T-helper 2 cell (primary cell): ENCODE results near the gene TMEM94.

Experiments used
- DNase-seq, 5 experiments: peaks; one replicate each; pipeline versions ENCODE4 v3.0.0 to v3.0.0-alpha.2; 2012 to 2022

Gene TMEM94

DNA sequence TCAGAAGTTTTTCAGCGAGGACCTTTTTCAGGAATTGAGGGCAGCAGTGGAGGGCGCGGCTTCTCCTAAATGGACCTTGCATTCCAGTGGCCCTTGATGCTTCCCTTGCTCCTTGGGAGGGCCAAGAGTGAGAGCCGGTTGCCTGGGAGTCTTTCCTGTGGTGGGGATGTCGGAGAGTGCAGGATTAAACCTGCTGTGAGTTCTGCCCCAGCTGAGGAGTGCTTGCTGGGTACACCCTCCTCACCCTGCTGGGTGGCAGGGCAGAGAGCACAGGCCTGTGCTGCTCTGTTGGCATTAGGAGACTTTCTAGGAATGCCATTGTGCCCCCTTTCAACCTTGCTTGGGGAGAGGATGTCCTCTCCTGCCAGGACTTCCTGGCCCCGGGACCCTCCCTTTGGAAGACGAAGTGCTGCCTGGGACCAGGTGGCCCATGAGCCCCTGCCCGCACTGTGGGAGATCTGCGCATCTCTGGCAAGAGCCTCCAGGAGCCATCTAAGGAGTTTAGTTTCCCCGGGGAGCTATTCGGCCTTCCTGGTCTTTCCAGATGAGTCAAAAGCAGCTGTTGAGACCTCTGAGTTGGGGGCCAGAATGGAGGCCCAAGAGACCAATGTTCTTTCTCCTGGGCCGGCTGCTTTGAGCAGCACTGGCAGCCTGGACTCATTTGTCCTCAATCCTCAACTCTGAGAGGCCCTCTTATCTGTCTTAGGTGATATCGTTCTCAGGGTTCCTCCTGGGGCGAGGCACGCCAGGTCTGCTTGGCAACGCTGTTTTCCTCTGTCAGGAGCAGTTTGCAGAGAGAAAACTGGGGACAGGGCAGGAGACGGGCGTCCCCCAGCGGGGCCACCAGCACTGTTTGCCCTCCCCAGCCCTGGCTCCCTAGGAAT lies 74.6 kb downstream of the TMEM94 start:
- DNase-seq = no peak

DNA sequence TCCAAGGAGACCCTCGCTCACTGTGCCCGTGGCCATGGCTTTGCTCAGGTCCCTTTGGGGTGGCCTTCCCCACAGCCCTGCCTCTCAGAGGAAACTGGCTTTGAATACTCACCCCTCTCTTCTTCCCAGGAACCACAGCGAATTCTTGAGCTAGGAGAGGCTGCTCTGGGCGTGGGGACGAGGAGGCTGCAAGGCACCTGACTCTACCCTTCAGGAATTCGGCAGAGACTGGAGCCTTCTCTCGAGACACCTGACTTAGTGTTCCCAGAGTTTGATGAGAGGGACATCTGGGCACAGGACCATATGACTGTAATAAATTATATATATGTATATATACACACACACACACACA lies 75.3 kb downstream of the TMEM94 start:
- no peak for DNase-seq

GRCh38 chr17:75535119-75535537 lies 78.7 kb downstream of the TMEM94 start:
- DNase-seq = peak in 4 of 5 experiments; percentile 19 to 94 (median 47)

- no peak for DNase-seq
These were observed 79.4 kb downstream of the TMEM94 start for GRCh38 chr17:75535871-75536270.

GRCh38 chr17:75536366-75536765 lies 79.9 kb downstream of the TMEM94 start:
- no peak for DNase-seq

DNA sequence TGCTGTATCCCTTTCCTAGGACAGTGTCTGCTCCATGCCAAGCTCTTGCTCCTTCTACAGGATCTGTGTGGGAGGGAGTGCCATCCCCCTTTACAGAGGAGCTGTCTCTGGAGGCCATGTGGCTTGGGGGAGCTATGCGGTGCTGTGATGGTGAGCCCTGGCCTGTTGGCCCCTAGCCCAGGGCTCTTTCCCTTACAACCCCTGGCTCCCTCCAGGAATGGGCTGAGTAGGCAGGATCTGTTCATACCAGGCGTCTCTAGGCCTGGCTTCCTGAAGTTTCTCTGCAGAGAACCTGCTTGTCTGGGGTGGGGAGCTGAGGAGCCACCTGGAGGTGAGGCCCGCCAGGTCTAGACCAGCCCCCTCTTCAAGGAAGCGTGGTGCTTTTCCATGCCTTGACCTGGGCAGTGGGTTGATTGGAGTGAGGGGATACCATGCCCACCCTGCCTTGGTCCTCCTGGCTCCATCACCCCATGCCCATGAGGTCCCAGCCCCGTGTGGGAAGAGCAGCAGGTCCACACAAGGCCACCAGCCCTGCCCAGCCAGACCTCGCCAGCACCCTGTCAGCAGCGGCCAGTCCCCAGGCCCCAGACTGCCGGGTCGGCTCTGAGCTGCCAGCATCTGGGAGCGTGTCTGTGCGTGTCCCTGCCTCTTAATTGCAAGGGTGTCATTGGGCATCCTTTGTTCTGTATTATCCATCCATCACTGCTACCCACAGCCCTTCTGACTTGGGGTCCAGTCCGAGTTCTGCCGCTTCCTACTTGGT lies 83.7 kb downstream of the TMEM94 start:
- no peak for DNase-seq

DNA sequence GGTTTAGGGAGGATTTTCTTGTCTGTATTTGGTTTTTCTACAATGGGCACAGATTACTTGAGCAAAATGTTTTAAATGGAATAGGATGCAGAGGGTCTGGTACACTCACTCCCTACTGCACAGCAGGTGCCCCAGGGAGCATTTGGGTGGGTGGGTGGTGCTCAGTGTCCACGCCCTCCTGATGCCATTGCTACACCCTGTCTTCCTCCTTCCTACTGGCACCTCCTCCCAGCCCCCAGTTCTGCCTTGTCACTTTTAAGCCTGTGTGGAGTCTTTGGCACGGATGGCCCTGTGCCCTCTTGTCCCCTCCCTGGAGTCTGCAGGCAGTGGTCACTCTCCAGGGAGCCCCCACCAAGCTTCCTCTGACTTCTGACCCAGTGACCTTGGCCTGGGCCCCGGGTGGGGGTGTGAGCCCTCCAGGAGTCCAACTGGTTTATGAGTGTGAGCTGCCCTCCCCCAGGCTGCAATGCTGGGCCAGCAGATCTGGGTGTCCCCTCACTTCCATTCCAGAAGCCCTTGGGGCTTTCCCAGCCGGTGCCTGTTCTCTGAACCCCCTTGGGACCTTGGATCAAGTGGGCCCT lies 84.6 kb downstream of the TMEM94 start:
- no peak for DNase-seq

DNA sequence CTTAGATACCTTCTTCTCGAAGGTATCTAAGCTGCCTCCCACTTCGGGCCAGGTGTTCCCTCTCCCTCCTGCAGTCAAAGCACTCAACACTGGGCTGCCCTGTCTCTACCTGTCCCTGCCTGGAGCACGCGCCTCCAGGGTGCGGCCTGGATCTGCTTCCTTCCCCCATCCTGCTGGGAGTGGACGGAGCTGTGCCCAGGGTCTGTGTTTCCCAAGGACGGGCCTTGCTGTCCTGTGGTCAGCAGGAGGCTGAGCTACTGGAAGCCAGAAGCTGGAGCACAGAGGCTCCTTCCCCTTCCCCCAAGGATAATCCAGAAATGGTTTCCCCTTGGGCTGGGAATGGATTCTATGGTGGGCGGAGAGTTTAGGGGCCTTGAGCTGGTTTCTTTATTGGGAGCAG lies 85.8 kb downstream of the TMEM94 start:
- DNase-seq = no peak

DNA sequence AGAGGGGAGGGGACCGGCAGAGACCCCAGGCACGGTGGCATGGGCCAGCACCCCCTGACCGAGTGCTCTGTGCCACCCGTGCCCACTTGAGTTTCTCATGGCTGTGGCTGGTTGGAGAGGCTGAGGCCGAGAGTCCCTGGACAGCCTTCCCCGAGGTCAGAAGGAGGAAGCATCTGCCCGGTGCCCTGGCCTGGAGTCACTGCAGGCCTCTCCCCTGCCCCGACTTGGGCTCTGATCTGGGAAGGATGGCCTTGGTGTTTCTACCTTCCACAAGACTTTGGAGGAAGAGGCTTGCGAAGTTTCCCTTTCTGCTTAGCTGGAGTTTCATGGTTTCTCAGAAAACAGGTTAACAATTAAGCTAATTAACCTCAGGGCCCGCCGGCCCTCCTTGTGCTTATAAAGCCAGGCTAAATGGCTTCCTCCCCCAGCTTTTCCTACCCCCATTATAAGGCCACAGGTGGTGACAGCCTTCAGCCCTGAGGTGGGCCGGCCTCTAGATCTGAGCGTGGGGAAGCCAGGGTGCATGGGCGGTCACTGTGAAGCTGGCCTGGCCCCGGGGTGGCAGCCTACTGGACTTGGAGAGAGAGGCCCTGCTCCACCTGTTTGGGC lies 86.4 kb downstream of the TMEM94 start:
- no peak for DNase-seq

GRCh38 chr17:75544250-75544649 lies 87.8 kb downstream of the TMEM94 start:
- no peak for DNase-seq

DNA sequence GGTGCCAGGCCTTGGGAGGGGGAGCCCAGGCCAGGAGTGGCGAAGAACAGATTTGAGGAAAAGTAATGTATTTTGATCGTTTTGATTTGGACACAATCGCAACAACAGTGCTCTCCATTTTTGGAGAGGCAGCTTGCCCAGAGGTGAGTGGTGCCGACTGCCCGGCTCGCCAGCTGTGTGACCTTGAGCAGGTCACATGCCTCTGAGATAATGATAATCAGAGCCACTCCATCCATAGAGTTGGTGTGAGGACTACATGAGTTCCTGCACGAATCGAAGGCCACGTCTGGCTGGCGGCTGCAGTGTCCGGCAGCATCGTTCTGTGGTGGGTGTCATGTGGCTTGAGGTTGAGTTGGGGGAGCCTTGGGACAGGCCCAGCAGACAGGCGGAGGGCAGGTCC lies 89.7 kb downstream of the TMEM94 start:
- no peak for DNase-seq

GRCh38 chr17:75547091-75547490 lies 90.7 kb downstream of the TMEM94 start:
- no peak for DNase-seq

DNA sequence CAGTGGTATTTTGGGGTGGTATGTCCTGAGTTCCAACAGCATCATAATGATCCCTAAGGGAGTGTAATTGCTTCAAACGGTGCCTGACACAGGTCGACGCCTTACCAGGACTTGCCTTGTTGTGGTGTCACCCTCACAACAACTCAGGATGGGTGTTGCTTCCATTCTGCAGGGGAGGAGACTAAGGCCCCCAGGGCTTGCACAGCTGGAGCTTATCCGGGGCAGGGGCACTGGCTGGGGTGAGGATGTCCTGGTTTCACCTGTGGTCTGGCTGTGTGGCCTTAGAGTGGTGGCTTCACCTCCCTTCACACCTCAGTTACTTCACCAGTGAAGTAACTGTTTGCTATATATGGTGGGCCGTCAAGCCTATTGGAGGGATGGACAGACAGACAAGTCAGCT lies 92.4 kb downstream of the TMEM94 start:
- no peak for DNase-seq
